ENCODE measurements around the gene ARHGAP4. TPM values are rescaled to one million over a fixed set of nuclear protein-coding genes. Genes with fewer than 3 reads are reported as not detected.

The ARHGAP4 gene
- total RNA-seq, 1 donor from 2014 or later = 135 TPM

GRCh38 chrX:153969125-153969903 is 43.2 kb upstream of the ARHGAP4 start:
- DNase-seq (ENCODE audit: low spot score) = no peak
- intact Hi-C loops (cut with micrococcal nuclease) = no loop called here
- no peaks in the 10 kb centered on the region for H3K27me3 Mint-ChIP-seq (ENCODE audit: low read depth)
- H3K27ac Mint-ChIP-seq = peak overlapping the region; percentile 79
- no peaks in the 10 kb centered on the region for H3K9me3 Mint-ChIP-seq
- H3K36me3 Mint-ChIP-seq (ENCODE audit: low read depth) = peaks cover 46% of the 10 kb centered on the region
- peaks cover 30% of the 10 kb centered on the region for H3K4me1 Mint-ChIP-seq (ENCODE audit: low read depth)
- peak overlapping the region; percentile 100 for H3K4me3 Mint-ChIP-seq (ENCODE audit: low read depth)

DNA sequence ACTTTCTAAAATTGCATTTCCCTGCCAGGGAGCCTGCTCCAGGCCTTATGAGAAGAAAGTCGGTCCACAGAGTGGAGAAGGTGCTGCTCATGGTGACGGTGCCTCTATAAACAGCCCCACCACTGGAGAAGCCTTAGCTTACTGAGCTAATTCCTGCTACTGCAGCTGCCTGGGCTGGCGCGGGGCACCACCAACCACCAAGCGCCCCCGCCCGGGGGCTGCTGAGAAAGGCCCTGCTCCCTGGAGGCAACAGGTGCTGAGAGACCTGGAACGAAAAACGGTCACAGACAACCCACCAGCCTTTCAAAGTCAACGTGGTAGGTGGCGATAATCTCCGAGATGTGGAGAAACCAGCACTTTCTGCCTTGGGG is 42.7 kb upstream of the ARHGAP4 start:
- Mint-ChIP-seq H3K27me3 (ENCODE audit: low read depth) (no peaks in the 10 kb centered on the region), H3K36me3 (ENCODE audit: low read depth) (peaks cover 46% of the 10 kb centered on the region), H3K9me3 (no peaks in the 10 kb centered on the region), H3K27ac (peak overlapping the region; percentile 46), H3K4me3 (ENCODE audit: low read depth) (peak overlapping the region; percentile 100), H3K4me1 (ENCODE audit: low read depth) (peaks cover 27% of the 10 kb centered on the region)
- no peak for DNase-seq (ENCODE audit: low spot score)
- intact Hi-C loops (cut with micrococcal nuclease) = no loop called here

DNA sequence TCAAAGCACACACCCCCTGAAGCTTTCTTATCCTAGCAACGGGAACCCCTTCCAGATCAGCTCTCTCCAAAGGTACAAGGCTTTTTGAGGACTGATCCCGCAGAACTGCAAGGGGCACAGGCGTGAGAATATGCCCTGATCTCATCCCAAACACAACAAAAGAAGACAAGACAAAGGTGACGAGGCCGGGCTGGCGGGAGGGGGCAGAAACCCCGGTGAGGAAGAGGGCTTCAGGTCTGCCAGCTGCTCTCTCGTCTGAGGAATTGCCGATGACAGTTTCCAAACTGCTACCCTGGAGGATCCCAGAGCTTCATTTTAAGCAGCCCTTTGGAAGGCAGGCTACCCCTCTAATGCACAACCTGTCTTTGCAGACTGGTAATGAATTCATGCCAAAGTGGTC is 42.2 kb upstream of the ARHGAP4 start:
- intact Hi-C loops (cut with micrococcal nuclease) = no loop called here
- Mint-ChIP-seq H3K27me3 (ENCODE audit: low read depth) (no peaks in the 10 kb centered on the region), H3K4me3 (ENCODE audit: low read depth) (peak overlapping the region; percentile 100), H3K36me3 (ENCODE audit: low read depth) (peaks cover 46% of the 10 kb centered on the region), H3K27ac (peak overlapping the region; percentile 88), H3K4me1 (ENCODE audit: low read depth) (peaks cover 24% of the 10 kb centered on the region), H3K9me3 (no peaks in the 10 kb centered on the region)
- no peak for DNase-seq (ENCODE audit: low spot score)

- Mint-ChIP-seq H3K9me3 (no peaks in the 10 kb centered on the region), H3K4me1 (ENCODE audit: low read depth) (peaks cover 24% of the 10 kb centered on the region), H3K36me3 (ENCODE audit: low read depth) (peaks cover 52% of the 10 kb centered on the region), H3K27me3 (ENCODE audit: low read depth) (no peaks in the 10 kb centered on the region), H3K27ac (peak overlapping the region; percentile 88), H3K4me3 (ENCODE audit: low read depth) (peak overlapping the region; percentile 100)
- intact Hi-C loops (cut with micrococcal nuclease) = no loop called here
- no peak for DNase-seq (ENCODE audit: low spot score)
These were observed 41.6 kb upstream of the ARHGAP4 start for GRCh38 chrX:153967536-153968224.

- intact Hi-C loops (cut with micrococcal nuclease) = no loop called here
These were observed 40.9 kb upstream of the ARHGAP4 start for GRCh38 chrX:153966841-153967535.

GRCh38 chrX:153966283-153966688 is 40.2 kb upstream of the ARHGAP4 start:
- no peaks in the 10 kb centered on the region for H3K27me3 Mint-ChIP-seq (ENCODE audit: low read depth)

More at GRCh38 chrX:153966841-153967535, 40.9 kb upstream of the ARHGAP4 start:
- Mint-ChIP-seq H3K27ac (peak overlapping the region; percentile 88), H3K4me1 (ENCODE audit: low read depth) (peaks cover 24% of the 10 kb centered on the region), H3K4me3 (ENCODE audit: low read depth) (peak overlapping the region; percentile 100), H3K9me3 (no peaks in the 10 kb centered on the region), H3K36me3 (ENCODE audit: low read depth) (peaks cover 55% of the 10 kb centered on the region), H3K27me3 (ENCODE audit: low read depth) (no peaks in the 10 kb centered on the region)
- no peak for DNase-seq (ENCODE audit: low spot score)

GRCh38 chrX:153965406-153965805 is 39.3 kb upstream of the ARHGAP4 start:
- Mint-ChIP-seq H3K4me1 (ENCODE audit: low read depth) (peaks cover 24% of the 10 kb centered on the region), H3K4me3 (ENCODE audit: low read depth) (no peak overlapping the region), H3K9me3 (no peaks in the 10 kb centered on the region), H3K36me3 (ENCODE audit: low read depth) (peaks cover 59% of the 10 kb centered on the region), H3K27ac (no peak overlapping the region), H3K27me3 (ENCODE audit: low read depth) (no peaks in the 10 kb centered on the region)
- intact Hi-C loops (cut with micrococcal nuclease) = no loop called here
- no peak for DNase-seq (ENCODE audit: low spot score)

More at GRCh38 chrX:153966283-153966688, 40.2 kb upstream of the ARHGAP4 start:
- intact Hi-C loops (cut with micrococcal nuclease) = no loop called here
- Mint-ChIP-seq H3K9me3 (no peaks in the 10 kb centered on the region), H3K4me1 (ENCODE audit: low read depth) (peaks cover 24% of the 10 kb centered on the region), H3K36me3 (ENCODE audit: low read depth) (peaks cover 55% of the 10 kb centered on the region), H3K4me3 (ENCODE audit: low read depth) (peak overlapping the region; percentile 100), H3K27ac (peak overlapping the region; percentile 62)
- DNase-seq (ENCODE audit: low spot score) = no peak

- Mint-ChIP-seq H3K27me3 (ENCODE audit: low read depth) (no peaks in the 10 kb centered on the region), H3K4me1 (ENCODE audit: low read depth) (peaks cover 21% of the 10 kb centered on the region), H3K36me3 (ENCODE audit: low read depth) (peaks cover 59% of the 10 kb centered on the region), H3K27ac (no peak overlapping the region), H3K4me3 (ENCODE audit: low read depth) (no peak overlapping the region), H3K9me3 (no peaks in the 10 kb centered on the region)
- intact Hi-C loops (cut with micrococcal nuclease) = no loop called here
- DNase-seq (ENCODE audit: low spot score) = no peak
These were observed 38.0 kb upstream of the ARHGAP4 start for GRCh38 chrX:153964105-153964504.

GRCh38 chrX:153963546-153963945 is 37.5 kb upstream of the ARHGAP4 start:
- Mint-ChIP-seq H3K27ac (no peak overlapping the region), H3K4me3 (ENCODE audit: low read depth) (no peak overlapping the region), H3K27me3 (ENCODE audit: low read depth) (no peaks in the 10 kb centered on the region), H3K36me3 (ENCODE audit: low read depth) (peaks cover 54% of the 10 kb centered on the region), H3K9me3 (no peaks in the 10 kb centered on the region), H3K4me1 (ENCODE audit: low read depth) (peaks cover 21% of the 10 kb centered on the region)
- DNase-seq (ENCODE audit: low spot score) = no peak
- intact Hi-C loops (cut with micrococcal nuclease) = no loop called here

DNA sequence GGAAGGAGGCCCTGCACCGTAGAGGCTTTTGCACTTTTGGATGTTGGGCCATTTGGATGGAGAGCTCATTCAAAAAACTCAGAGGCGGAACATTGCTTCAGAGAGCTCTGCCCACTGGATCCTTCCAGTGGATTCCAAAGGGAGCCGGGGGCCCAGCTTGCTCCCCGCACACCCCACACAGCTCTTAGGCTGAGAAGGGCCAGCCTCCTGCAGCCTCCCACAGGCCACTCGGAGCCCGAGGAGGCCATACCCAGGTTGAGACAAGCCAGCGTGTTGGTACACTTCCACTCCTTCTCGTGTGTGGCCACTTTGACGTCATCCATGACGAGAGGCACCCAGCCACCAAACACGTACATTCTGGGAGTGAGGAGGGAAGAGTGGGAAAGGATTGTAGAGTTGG is 35.2 kb upstream of the ARHGAP4 start:
- Mint-ChIP-seq H3K9me3 (no peaks in the 10 kb centered on the region), H3K36me3 (ENCODE audit: low read depth) (peaks cover 44% of the 10 kb centered on the region), H3K27ac (no peak overlapping the region), H3K4me1 (ENCODE audit: low read depth) (peaks cover 4% of the 10 kb centered on the region), H3K27me3 (ENCODE audit: low read depth) (no peaks in the 10 kb centered on the region), H3K4me3 (ENCODE audit: low read depth) (no peak overlapping the region)
- no peak for DNase-seq (ENCODE audit: low spot score)
- intact Hi-C loops (cut with micrococcal nuclease) = no loop called here

DNA sequence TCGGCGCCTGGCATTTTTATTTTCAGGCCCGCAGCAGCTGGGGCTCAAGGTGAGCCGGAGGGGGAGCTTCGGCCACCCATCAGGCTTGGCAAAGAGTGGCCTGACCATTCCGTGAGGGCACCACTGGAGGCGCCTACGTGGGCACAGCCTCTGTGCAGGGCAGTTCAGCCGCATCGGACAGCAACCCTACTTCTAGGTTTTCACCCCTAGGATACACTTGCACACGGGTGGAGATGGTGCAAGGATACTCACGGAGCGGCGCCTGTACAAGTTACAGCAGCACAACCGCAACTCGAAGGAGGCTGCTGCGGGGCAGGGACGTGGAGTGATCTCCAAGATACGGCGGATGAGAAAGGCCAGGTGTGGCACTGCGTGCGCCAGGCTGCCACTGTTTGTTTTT is 34.7 kb upstream of the ARHGAP4 start:
- Mint-ChIP-seq H3K9me3 (no peaks in the 10 kb centered on the region), H3K4me1 (ENCODE audit: low read depth) (no peaks in the 10 kb centered on the region), H3K27ac (no peak overlapping the region), H3K36me3 (ENCODE audit: low read depth) (peaks cover 47% of the 10 kb centered on the region), H3K4me3 (ENCODE audit: low read depth) (no peak overlapping the region), H3K27me3 (ENCODE audit: low read depth) (no peaks in the 10 kb centered on the region)
- intact Hi-C loops (cut with micrococcal nuclease) = no loop called here
- DNase-seq (ENCODE audit: low spot score) = no peak

- H3K9me3 Mint-ChIP-seq = no peaks in the 10 kb centered on the region
- H3K27ac Mint-ChIP-seq = no peak overlapping the region
- H3K36me3 Mint-ChIP-seq (ENCODE audit: low read depth) = peaks cover 47% of the 10 kb centered on the region
- DNase-seq (ENCODE audit: low spot score) = no peak
- intact Hi-C loops (cut with micrococcal nuclease) = no loop called here
- no peaks in the 10 kb centered on the region for H3K4me1 Mint-ChIP-seq (ENCODE audit: low read depth)
- no peak overlapping the region for H3K4me3 Mint-ChIP-seq (ENCODE audit: low read depth)
- H3K27me3 Mint-ChIP-seq (ENCODE audit: low read depth) = no peaks in the 10 kb centered on the region
These were observed 34.0 kb upstream of the ARHGAP4 start for GRCh38 chrX:153960077-153960476.

- Mint-ChIP-seq H3K9me3 (no peaks in the 10 kb centered on the region), H3K27ac (no peak overlapping the region), H3K27me3 (ENCODE audit: low read depth) (no peaks in the 10 kb centered on the region), H3K4me3 (ENCODE audit: low read depth) (no peak overlapping the region), H3K36me3 (ENCODE audit: low read depth) (peaks cover 43% of the 10 kb centered on the region), H3K4me1 (ENCODE audit: low read depth) (no peaks in the 10 kb centered on the region)
- intact Hi-C loops (cut with micrococcal nuclease) = no loop called here
- no peak for DNase-seq (ENCODE audit: low spot score)
These were observed 33.6 kb upstream of the ARHGAP4 start for GRCh38 chrX:153959649-153960048.
